ENCODE data around the gene SGSM2. TPM values are rescaled to one million over a fixed set of nuclear protein-coding genes. Genes with fewer than 3 reads are reported as not detected.

The SGSM2 gene
- total RNA-seq, 1 donor, result 31.0 TPM

- no peak for DNase-seq (ENCODE audit: low read depth)
- TF ChIP-seq CTCF (IDR thresholded peaks at IDR 0.05; ENCODE audit: insufficient read depth, low read length), result no peak
- H3K4me3 ChIP-seq (ENCODE audit: low read depth, low read length), result peak overlapping the region; percentile 53
Measured at GRCh38 chr17:2393954-2394749, 56.9 kb downstream of the SGSM2 start.

- TF ChIP-seq CTCF (IDR thresholded peaks at IDR 0.05; ENCODE audit: insufficient read depth, low read length), result no peak
- H3K4me3 ChIP-seq (ENCODE audit: low read depth, low read length), result no peak overlapping the region
- no peak for DNase-seq (ENCODE audit: low read depth)
Measured at GRCh38 chr17:2394775-2395201, 57.5 kb downstream of the SGSM2 start.

- no peak for DNase-seq (ENCODE audit: low read depth)
- peak overlapping the region; percentile 61 for H3K4me3 ChIP-seq (ENCODE audit: low read depth, low read length)
- no peak for TF ChIP-seq CTCF (IDR thresholded peaks at IDR 0.05; ENCODE audit: insufficient read depth, low read length)
Measured at GRCh38 chr17:2395258-2396181, 58.2 kb downstream of the SGSM2 start.

GRCh38 chr17:2396192-2396567, 58.9 kb downstream of the SGSM2 start:
- peak overlapping the region; percentile 61 for H3K4me3 ChIP-seq (ENCODE audit: low read depth, low read length)

GRCh38 chr17:2396568-2397246, 59.4 kb downstream of the SGSM2 start:
- peak overlapping the region; percentile 61 for H3K4me3 ChIP-seq (ENCODE audit: low read depth, low read length)
- no peak for TF ChIP-seq CTCF (IDR thresholded peaks at IDR 0.05; ENCODE audit: insufficient read depth, low read length)
- peak; percentile 98 for DNase-seq (ENCODE audit: low read depth)

More at GRCh38 chr17:2396192-2396567, 58.9 kb downstream of the SGSM2 start:
- no peak for TF ChIP-seq CTCF (IDR thresholded peaks at IDR 0.05; ENCODE audit: insufficient read depth, low read length)
- no peak for DNase-seq (ENCODE audit: low read depth)

All from fibroblast of the aortic adventitia (primary cell).